OCI-LY1 (cell line): ENCODE data around the gene DTNB.

Experiments used
- CTCF ChIP-seq: fragments of 200-600 bp; sonication (generic), shearing (Covaris generic); IDR thresholded peaks from 2 replicates; pipeline ENCODE4 v1.5.1; 2017; ENCODE audit warnings: mild to moderate bottlenecking, antibody characterized with exemption, low read length, moderate library complexity, mixed read lengths
- EZH2 ChIP-seq: fragments of 200-600 bp; sonication (generic), shearing (Covaris generic); IDR thresholded peaks from 2 replicates; pipeline ENCODE4 v1.8.0; 2017; ENCODE audit warnings: borderline replicate concordance, mixed run types, mild to moderate bottlenecking, antibody characterized with exemption, low read length, moderate library complexity, mixed read lengths

- TF ChIP-seq CTCF = no peak
- TF ChIP-seq EZH2 = no peak
These were observed 211.4 kb downstream of the DTNB start for GRCh38 chr2:25462021-25462420.
